ENCODE data around the gene PHKA2.

The PHKA2 gene

GRCh38 chrX:18920566-18920965 lies 63.3 kb downstream of the PHKA2 start:
- no peak for FAIRE-seq

GRCh38 chrX:18920079-18920478 lies 63.8 kb downstream of the PHKA2 start:
- no peak for FAIRE-seq

DNA sequence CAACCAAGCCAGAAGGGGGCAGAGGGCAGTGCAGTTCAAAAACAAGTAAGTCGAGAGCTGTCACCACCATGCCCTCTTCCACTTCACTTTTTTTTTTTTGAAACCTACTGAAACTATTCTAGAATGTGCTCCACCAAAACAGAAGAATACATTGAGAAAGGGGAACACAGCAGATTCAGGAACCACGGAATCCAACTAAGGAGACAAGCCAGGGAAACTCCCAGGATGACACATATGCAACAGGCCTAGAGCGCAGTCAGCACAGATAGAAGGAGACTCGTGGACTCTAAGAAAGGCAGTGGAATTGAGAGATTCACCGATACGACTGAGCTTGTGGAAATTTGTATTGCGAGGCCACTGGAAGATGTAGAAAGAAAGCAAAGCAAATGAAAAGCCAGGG lies 66.1 kb downstream of the PHKA2 start:
- FAIRE-seq, result no peak

DNA sequence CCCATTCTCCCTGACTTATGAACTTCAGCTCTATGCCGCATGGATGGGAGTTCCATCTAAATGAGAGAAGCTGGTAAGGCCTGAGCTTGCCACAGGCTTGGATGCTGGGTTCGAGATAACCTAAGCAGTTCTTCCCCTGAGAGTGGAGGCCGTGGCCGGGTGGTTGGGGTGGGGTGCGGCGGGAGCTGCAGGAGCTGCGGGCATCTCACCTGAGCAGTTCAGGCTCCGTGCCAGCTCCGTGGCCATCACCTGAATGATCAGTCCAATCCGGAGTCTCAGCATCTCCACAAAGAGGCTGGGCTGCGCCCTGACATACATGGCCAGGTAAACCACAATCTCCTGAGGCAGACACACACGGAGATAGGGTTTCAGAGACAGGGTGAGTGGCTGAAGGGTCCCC lies 77.6 kb downstream of the PHKA2 start:
- FAIRE-seq, result no peak

GRCh38 chrX:18900401-18900976 lies 83.4 kb downstream of the PHKA2 start:
- FAIRE-seq, result no peak

DNA sequence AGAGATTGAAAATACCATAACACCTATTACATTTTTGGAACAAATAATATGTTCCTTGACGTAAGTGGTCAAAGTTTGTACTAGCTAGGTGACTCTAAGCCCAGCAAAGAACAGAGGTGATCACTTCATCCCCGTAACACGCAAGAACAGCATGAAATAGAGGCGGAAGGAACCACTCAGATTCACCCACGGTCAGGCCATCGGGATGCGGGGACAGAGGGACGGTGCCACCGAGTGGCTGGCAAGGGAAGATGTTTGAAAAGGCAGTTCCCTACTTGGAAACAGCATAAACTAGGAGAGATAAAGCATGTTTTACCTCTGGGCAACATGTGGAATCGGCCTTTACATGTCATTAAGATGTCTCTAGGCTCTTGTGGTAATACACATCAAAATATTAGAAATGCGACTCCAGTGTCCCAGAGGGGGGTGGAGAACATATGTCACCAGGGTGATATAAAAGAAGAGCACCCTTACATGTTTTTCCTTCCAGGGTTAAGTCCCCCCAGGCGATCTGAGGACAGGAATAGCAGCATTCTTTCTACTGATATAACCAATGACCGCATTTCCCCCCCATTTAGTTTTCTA lies 84.0 kb downstream of the PHKA2 start:
- no peak for FAIRE-seq

- no peak for FAIRE-seq
Measured at GRCh38 chrX:18898492-18898891, 85.4 kb downstream of the PHKA2 start.

- FAIRE-seq, result no peak
Measured at GRCh38 chrX:18898091-18898490, 85.8 kb downstream of the PHKA2 start.

DNA sequence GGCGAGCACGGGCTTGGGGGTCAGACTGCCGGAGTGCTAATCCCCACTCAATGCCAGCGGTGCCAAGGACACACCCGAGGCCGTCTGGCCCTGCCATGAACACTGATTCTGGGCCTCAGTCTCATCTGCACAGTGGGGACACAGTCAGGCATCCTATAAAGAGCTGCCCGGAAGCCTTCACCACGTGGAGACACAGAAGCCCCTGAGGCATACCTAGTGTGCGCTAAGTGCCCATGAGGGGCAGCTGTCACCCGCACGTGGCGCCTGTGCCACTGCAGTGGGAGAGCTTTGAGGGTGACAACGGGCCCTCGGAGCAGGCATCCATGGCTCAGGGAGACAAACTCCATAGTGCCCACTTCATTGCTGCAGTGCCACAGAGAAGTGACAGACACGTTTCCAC lies 86.3 kb downstream of the PHKA2 start:
- FAIRE-seq, result no peak

GRCh38 chrX:18896680-18897544 lies 87.0 kb downstream of the PHKA2 start:
- FAIRE-seq, result no peak

DNA sequence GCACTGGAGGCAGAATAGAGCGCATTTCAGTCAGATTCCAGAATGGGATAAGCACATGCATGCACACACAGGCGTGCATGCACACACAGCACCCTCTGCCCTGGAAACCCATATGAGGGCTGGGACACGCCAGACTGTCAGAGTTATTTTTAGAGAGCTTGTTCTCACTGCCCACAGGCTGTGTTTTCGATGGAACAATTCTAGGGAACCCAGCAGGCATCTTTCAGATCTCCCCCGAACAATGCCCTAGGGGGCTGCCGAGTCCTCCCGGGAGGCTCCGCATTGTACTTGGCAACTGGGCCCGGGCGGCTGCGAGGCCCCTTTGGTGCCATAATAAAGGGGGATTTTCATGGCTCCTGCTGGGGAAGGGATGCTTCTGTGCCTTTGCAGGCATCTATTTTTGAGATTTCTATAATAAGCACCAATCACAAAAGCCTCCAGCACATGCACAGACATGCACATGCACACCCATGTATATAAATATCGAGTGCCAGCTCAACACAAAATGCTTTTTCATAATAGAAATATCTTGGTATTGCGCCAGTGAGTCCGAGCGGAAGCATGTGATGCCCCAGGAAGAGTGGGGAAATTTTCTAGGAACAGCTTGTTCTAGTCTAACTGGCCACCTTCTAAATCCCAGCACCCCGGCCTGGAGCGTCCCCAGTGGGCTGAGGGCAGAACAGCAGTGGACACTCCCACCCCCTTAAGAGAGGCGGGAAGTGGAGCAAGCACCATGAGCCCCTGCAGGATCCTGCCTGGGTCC lies 88.5 kb downstream of the PHKA2 start:
- FAIRE-seq, result no peak

DNA sequence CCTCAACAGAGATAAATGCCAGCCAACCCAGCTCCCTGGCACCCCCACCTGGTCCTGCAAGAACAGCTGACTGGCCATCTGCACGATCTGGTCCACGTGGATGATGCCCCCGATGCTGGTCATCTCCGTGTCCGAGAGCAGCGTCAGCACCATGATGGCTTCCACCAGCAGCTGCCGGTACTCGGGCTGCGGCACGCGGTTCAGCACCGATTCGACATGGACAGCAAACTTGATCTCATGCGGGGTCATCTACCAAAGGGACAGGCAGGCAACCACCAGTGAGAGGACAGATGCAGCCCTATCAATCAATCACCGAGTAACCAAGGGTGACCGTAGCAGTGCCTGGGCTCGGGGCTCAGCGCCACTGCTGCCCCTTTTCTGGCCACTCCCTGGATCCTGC lies 89.8 kb downstream of the PHKA2 start:
- no peak for FAIRE-seq

- no peak for FAIRE-seq
Measured at GRCh38 chrX:18893536-18893935, 90.4 kb downstream of the PHKA2 start.

DNA sequence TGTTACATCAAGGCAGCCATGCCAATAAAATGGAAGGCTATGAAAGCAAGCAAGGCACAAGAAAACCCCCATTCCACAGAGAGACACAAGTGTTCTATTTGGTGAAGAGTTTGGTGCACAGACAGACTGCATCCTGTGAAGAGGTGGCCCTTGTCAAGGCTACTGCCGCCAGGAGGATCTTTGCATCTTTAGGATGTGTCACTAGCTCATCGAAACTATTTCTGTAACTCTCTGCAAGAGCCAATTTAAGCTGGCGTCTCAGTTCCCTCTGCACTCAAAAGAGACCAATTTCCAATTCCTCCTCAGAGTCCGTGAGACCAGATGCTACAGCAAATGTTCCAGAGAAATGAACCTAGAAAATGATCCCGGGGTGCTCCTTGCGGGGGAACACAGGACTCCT lies 91.0 kb downstream of the PHKA2 start:
- no peak for FAIRE-seq

DNA sequence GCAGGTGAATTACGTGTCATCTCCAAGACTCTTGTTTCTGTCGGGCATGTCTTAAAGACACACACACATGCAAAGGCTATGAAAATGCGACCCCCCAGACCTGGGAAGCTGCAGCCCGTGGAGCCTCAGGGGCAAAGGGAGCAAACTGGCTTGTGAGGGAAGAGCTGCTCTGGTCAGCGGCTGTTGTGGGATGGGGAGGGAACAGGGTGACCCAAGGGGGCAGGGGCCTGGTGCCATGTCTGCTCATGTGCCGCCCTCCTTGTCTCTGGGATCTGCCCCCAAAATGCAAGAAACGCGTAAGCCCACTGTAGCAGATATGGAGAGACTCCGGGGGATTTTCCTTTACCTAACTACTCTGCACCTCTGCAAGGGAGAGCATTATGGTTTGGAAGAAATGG lies 92.4 kb downstream of the PHKA2 start:
- FAIRE-seq, result no peak

DNA sequence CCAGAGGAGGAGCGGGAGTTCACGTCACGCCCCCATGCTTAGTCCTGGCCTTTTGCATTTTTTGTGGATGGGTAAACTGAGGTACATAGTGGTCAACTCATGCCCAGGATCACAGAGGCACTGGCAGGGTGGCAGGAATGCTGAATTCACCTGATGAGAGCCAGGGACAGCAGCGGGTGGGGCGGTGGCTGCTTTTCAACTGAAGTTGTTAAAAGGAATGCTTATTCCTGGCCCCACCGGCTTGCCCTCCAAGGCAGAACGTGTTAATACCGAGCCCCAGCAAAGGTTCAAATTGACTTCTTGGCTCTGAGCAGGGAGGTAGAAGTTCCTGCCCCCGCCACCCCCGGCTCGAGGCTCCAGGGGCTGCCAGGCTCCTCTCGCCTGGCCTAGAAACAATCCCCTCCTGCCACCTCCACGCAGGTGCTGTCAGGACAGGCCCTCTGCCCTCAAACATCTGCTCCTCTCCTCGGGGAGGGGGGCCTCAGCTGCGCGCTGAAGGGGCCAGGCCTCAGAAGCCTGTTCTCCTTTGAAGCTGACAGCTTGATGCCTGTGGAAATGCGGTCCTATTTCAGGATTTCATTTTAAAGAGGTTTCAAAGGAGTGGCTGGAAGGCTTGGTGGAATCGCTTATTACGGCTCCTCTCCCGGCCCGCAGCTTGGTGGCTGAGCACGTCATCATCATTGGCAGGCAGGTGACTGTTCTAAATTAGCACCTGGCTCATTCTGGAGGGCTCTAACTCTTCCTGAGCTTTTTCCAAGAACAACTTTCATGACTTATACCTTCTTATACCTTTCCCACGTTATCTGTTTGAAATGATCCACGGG lies 93.0 kb downstream of the PHKA2 start:
- FAIRE-seq, result no peak

GRCh38 chrX:18890049-18890381 lies 93.9 kb downstream of the PHKA2 start:
- FAIRE-seq, result no peak

GRCh38 chrX:18889346-18890048 lies 94.4 kb downstream of the PHKA2 start:
- FAIRE-seq, result no peak

- no peak for FAIRE-seq
Measured at GRCh38 chrX:18888281-18888680, 95.6 kb downstream of the PHKA2 start.

GRCh38 chrX:18887825-18888212 lies 96.1 kb downstream of the PHKA2 start:
- no peak for FAIRE-seq

- FAIRE-seq, result no peak
Measured at GRCh38 chrX:18887177-18887824, 96.6 kb downstream of the PHKA2 start.
